Fibroblast of villous mesenchyme (primary cell): Measurements from ENCODE around the gene DEPDC5. TPM values are rescaled to one million over a fixed set of nuclear protein-coding genes. Genes with fewer than 3 reads are reported as not detected.

ENCODE experiments used
- DNase-seq: peaks from one replicate; pipeline ENCODE4 v3.0.0-alpha.2; 2010; ENCODE audit warnings: low read depth
- H3K4me3 ChIP-seq: 2 replicates; pipeline ENCODE4 v1.5.1; 2011; ENCODE audit warnings: low read depth, mild to moderate bottlenecking, low read length
- CTCF ChIP-seq: IDR thresholded peaks from 2 replicates; pipeline ENCODE4 v1.5.1; 2012; ENCODE audit warnings: low read depth, mild to moderate bottlenecking, low read length; ENCODE audit not compliant: insufficient read depth
- total RNA-seq: library from RNA; depleted of rRNA; stranded (reverse); fragments of >200 nt; gene quantifications from 2 replicates; pipeline ENCODE4 v1.2.3, GENCODE V29; 2012

Gene DEPDC5
- total RNA-seq, 1 donor: 13.0 TPM

DNA sequence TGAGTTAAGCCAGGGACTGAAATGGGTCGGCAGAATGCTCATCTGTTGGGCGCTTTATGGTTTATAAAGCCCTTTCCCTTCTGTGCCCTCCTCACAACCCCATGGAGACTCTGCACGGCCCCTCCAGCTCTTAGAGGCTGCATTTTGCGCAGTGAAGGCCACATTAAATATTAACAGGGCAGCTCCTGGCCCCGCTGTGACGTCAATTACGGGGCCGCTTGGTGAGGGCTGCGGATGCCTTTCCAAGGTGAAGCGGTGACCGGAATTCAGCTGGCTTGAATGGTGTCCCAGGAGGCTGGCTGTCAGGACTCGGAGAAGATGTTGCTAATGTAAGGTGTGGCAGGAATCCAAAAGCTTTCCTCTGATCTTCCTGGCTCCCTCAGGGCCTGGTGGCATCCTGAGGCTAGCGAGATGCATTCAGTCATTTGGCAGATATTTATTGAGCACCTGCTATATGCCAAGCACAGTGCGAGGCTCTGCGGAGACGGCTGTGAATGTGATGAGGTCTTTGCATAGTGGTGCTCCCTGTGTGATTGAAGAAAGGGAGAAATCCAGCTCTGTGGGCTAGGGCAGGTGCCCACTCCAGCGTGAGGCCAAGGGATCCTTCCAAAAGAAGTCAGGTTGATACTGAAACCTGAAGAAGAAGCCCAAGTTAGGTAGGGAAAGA, 180.1 kb downstream of the DEPDC5 start:
- no peak for TF ChIP-seq CTCF

GRCh38 chr22:31935961-31936635, 182.3 kb downstream of the DEPDC5 start:
- TF ChIP-seq CTCF: no peak
- no peak overlapping the region for H3K4me3 ChIP-seq
- DNase-seq: no peak

More for the DNA sequence above, 180.1 kb downstream of the DEPDC5 start:
- DNase-seq: no peak
- H3K4me3 ChIP-seq: no peak overlapping the region

DNA sequence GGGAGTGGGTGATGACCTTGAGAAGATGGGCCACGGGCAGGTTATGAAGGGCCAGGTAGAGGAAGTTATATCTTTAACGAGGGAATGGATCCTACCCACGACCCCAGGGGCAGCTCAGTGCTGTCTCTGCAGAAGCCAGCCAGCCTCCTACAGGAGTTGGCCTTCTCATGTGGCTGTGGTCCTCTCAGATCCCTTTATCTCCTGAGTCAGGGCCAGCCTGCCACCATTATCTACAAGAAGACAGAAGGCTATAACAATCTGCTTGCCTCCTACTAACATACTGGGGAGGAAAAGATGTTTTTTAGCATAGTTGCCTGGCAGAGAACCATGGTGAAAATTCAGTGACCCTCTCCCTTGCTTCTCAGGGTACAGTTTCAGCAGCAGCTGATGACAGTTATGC, 183.5 kb downstream of the DEPDC5 start:
- H3K4me3 ChIP-seq: no peak overlapping the region

DNA sequence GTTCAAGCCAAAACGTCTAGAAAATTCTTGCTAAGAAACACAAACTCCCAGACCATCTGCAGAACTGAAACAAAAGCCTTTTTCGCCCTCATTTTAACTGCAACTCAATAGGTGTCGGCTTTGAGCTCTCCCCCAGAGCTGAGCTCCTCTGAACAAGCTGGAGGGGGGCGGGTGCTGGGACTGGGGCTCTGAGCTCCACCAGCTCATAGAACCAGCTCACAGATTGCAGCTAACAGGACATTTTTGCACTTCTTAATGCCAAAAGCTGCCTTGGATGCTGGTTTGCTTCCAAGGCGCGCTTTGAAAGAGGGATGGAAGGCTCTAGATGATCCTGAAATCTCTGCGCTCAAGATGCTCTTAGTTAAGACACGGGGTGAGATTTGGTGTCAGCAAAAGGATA, 184.5 kb downstream of the DEPDC5 start:
- DNase-seq: no peak
- H3K4me3 ChIP-seq: no peak overlapping the region
- no peak for TF ChIP-seq CTCF

More for the DNA sequence above, 183.5 kb downstream of the DEPDC5 start:
- TF ChIP-seq CTCF: no peak
- DNase-seq: no peak

GRCh38 chr22:31940506-31940905, 186.7 kb downstream of the DEPDC5 start:
- no peak for TF ChIP-seq CTCF
- no peak for DNase-seq
- H3K4me3 ChIP-seq: no peak overlapping the region

DNA sequence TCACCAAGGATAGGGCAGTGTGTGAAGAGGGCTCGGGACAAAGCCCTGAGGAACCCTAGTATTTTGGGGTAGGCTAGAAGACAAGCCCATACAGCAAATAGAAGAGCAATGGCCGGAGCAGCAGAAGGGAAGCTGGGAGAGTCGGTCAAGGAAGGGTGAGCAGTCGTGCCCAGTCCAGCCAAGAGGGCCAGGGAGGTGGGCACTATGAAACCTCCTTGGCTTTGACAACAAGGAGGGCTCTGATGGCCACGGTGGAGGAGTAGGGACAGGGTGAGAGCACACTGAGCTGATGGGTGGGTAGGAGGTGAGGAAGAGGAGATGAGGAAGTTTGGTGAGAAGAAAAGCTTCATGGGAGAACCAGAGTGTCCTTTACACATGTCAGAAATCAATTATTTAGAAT, 188.3 kb downstream of the DEPDC5 start:
- no peak for TF ChIP-seq CTCF
- H3K4me3 ChIP-seq: no peak overlapping the region

More for the DNA sequence above, 188.3 kb downstream of the DEPDC5 start:
- no peak for DNase-seq
